Upper lobe of left lung (tissue), 4 donors: Measurements from ENCODE around the gene NR3C2.

Experiments
- CTCF ChIP-seq, 6 experiments: fragments of 450-650 bp in 4 of 6; fragments of 200-600 bp in 2 of 6; sonication (generic) in 2 of 6; IDR thresholded peaks; one replicate each; pipeline ENCODE4 v1.5.1; 2016 to 2019; ENCODE audit warnings: antibody characterized with exemption in 6 of 6
- POLR2A ChIP-seq, 4 donors: fragments of 450-650 bp; IDR thresholded peaks; one replicate each; pipeline ENCODE4 v1.5.1; 2016 to 2017; ENCODE audit warnings: antibody characterized with exemption in 4 of 4, mild to moderate bottlenecking in 2 of 4

GRCh38 chr4:148044089-148044911 lies 397.9 kb downstream of the NR3C2 start:
- TF ChIP-seq CTCF (IDR thresholded peaks at IDR 0.05): no peak
- TF ChIP-seq POLR2A (IDR thresholded peaks at IDR 0.05): no peak
